GM21717 (cell line): ENCODE data around the gene PTPRF.
"Not testable (repeated sequence)": the region's sequence is repeated elsewhere in the genome, so short reads cannot be mapped to it uniquely, and the experiment has no call there.

Experiments used
- ATAC-seq: cut with Tn5 transposase; IDR thresholded peaks from one replicate; pipeline ENCODE4 v1.9.1; 2021; ENCODE audit warnings: mild to moderate bottlenecking, moderate library complexity; ENCODE audit not compliant: unreplicated experiment

PTPRF gene

DNA sequence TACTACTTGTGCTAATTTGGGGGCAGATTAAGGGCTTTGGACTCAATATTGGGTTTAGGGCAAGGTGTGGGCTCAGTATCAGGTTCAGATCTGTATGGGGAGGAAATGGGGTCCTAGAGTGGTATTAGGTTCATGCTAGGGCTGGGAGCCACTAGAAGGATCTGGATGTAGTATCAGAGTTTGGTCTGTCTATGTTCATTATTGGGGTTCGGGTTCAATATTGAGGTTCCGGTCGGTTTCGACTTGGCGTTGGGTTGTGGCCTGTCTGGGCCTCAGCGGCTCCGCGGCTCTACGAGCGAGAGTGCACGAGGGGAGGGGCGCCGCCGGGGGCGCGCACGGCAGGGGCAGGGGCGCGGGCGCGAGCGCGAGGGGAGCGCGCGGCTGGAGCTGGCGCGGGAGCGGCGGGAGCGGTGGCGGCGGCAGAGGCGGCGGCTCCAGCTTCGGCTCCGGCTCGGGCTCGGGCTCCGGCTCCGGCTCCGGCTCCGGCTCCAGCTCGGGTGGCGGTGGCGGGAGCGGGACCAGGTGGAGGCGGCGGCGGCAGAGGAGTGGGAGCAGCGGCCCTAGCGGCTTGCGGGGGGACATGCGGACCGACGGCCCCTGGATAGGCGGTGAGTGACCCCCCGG, at the start of gene PTPRF:
Gene PTPRF (plus strand): TSS at position 401 of the 624 bp plus-strand sequence. CDS start 14,193 bp downstream, outside the sequence.
- ATAC-seq, result no peak

DNA sequence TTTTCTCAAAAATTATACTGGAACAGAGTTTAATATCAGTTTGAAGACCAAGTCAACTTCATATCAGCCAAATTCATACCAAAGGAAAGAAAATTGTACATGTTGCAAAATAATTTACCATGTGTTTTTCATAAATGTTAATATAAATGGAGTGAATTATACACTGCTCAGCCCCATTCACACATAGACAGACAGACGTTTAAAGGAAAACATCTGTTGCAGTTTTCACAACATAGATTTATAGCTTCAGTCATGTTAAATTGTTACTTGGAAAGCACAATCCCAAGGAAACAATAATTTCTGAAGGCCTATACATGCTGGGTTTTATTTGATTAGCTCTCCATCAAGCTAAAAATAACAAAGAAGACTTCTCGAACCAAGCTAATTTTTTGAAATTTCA, 49.2 kb upstream of the PTPRF start:
- no peak for ATAC-seq

DNA sequence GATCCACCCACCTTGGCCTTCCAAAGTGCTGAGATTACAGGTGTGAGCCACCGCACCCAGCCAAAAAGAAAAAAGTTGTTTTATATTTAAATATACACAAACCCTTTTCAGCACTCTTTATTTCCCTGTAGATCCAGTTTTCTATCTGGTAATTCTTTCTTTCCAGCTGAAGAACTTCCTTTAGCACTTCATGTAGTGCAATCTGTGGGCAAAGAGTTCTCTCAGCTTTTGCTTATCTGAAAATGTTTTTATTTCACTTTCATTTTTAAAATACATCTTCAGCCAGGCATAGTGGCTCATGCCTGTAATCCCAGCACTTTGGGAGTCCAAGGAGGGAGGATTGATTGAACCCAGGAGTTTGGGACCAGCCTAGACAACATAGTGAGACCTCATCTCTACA, 48.5 kb upstream of the PTPRF start:
- no peak for ATAC-seq

DNA sequence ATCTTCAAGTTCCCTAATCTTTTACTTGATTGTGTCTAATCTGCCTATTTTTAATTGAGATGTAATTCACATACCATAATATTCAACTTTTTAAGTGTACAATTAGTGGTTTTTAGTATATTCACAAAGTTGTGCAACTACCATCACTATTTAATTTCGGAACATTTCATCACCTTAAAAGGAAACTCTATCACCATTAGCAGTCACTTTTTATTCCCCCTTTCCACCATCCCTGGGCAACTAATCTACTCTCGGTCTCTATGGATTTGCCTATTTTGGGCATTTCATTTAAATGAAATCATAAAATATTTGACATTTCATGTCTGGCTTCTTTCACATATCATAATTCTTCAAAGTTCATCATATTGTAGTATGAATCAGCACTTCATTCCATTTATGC, 46.3 kb upstream of the PTPRF start:
- ATAC-seq, result no peak

DNA sequence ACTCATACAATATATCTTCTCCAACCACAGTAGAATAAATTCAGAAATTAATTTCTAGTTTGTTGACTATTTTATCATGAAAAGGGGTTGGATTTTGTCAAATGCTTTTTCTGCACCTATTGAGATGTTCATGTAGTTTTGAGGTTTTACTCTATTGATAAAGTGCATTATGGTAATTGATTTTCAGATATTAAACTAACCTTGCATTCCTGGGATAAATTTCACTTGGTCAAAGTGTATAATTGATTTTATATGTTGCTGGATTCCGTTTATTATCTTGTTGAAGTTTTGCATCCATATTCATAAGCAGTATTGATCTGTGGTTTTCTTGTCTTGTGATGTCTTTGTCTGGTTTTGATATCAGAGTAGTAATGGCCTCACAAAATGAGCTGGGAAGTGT, 42.5 kb upstream of the PTPRF start:
- ATAC-seq, result no peak

DNA sequence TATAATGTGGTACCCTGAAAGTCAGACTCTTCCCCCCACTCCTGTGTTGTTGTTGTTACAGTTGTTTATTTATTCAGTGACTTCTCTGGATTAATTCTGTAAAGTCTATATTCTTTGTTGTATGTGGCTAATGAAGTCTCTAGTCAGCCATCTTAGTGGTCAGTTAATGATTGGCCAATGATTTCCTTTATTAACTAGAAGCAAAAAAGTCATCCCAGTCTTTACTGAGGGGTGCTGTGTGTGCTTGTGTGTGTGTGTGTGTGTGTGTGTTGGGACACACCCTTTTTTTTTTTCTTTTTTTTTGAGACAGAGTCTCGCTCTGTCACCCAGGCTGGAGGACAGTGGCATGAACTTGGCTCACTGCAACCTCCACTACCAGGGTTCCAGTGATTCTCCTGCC, 39.6 kb upstream of the PTPRF start:
- no peak for ATAC-seq

DNA sequence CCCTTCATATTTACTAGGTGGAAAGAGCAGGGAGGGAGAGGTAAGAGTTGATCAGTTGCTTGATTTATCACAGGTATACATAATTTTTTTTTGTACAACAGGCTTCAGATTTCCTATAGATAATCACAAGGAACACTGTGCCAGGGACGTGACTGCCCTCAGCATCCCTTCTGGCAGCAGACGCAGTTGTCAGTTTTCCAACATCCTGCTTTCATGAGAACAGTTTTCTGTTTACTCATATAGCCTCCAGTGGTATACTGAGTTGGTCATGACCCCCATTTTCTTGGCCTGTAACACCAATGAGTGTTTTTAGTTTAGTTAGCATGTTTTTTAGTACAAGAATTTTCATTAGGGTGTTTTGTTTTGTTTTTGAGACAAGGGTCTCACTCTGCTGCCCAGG, 37.9 kb upstream of the PTPRF start:
- ATAC-seq, result no peak

DNA sequence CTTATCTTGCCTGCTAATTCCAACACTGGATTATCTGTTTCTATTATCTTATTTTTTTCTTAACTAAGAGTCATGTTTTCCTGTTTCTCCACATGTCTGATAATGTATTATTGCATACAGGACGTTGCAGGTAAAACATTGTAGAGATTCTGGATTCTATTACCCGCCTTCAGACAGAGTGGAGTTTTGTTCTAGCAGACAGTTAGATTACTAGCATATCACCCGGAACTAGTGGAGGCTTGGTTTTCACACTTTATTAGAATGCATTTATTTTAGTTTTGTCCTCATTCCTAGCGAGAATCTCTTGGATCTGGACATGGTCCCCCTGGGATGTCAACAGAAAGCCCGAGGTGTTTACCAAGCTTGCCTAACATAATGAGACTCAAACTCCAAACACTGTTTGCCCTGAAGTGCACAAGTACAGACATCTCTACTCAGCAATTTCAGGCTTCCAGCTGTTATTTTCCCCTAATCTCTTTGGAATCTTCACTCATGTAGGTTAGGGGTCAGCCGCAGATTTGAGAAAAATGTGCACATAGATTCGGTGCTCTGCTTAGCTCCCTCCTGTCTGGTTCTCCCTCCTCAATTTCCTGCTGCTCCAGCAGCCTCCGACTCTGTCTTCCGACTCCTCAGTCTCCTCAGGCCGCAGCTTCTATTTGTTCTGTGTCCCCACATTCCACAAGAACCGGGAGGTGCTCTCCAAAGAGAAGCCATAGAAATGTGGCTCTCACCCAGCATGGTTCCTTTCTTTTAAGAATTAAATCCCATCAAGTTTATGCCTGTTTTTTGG, 36.8 kb upstream of the PTPRF start:
- ATAC-seq, result no peak

DNA sequence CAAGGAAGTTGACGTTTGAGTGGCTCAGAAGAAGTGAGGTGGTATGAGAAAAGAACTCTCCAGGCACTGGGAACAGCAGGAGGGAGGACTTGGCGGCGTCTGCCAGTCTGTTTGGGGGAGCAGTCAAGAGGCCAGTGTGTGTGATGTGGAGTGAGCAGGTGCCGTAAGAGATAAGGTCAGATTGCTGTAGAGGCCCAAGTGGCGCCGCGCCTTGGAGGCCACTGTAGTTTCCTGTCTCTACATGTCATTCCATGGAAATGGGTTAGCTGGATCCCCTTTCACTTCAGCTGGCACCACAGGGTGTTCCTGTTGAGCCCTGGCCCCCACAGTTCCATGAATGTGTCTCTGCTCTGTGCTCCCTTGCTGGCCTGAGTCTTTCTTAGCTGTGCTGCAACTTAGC, 35.5 kb upstream of the PTPRF start:
- no peak for ATAC-seq

DNA sequence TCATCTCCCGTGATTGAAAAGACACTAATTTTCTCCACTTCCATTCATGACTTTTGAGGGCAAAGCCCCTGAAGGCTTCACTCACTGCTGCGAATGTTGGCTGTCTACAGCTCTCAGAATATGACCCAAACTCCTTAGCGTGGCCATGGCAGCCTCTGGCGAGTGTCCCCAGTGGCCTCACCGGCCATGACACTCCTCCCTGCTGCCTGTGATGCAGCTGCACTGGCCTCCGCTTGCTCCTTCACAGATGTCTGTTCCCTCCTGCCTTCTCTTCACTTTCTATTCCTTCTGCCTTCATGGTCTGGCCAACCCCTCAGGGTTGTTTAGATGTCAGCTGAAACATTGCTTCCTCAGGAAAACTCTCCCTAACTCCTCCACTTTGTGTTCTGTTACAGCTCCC, 30.8 kb upstream of the PTPRF start:
- ATAC-seq, result no peak

DNA sequence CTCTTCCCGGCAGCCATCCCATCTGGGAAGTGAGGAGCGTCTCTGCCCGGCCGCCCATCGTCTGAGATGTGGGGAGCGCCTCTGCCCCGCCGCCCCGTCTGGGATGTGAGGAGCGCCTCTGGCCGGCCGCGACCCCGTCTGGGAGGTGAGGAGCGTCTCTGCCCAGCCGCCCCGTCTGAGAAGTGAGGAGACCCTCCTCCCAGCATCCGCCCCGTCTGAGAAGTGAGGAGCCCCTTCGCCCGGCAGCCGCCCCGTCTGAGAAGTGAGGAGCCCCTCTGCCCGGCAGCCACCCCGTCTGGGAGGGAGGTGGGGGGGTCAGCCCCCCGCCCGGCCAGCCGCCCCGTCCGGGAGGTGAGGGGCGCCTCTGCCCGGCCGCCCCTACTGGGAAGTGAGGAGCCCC, 28.9 kb upstream of the PTPRF start:
- ATAC-seq, result not testable (repeated sequence)

DNA sequence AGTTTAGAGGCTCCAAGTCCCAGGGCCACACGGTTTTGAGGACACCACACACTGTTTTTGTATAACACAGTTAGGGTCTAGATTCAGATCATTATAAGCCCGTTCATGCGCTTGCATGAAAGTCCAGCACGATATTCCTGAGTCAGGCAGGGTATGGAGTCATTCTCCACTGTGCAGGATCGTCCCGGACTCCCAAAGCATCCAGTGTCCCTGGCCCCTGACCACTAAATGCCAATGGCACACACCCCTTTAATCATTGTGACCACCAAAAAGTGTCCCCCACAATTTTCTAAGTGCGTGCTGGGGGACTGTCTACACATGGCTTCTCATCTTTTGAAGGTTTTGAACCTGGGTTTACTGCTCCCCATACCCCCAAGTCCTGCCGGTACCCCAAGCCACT, 27.1 kb upstream of the PTPRF start:
- ATAC-seq, result no peak

DNA sequence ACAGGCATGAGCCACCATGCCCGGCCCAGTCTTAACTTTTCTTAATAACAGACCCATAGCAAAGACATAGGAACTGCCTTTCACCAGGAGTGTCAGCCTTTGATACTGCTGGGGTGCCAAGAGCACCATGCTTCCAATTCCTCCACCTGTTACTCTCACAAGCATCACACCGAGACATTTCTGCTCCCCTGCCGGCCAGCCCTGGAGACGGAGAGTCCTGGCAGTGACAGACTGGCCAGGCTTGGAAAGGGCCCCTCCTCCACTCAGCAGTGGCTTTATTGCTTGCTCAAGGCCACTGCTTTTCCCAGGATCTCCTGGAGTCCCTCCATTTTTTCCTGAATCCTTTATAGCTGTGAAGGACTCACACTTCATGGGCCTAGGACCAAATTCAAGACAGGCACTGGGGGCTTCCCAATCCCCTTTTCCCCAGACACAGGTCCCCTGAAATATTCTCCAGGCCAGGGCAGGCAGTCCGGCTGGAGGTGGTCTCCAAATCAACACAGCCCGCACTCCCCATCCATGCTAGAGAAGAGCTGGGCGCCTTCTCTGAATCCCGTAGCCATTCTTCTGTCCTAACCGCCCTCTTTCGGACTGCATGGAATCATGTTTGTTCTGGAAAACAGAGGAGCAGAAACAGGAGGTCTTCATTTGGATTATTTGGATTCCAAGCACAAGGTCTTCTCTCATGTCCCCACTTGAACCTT, 25.5 kb upstream of the PTPRF start:
- no peak for ATAC-seq

DNA sequence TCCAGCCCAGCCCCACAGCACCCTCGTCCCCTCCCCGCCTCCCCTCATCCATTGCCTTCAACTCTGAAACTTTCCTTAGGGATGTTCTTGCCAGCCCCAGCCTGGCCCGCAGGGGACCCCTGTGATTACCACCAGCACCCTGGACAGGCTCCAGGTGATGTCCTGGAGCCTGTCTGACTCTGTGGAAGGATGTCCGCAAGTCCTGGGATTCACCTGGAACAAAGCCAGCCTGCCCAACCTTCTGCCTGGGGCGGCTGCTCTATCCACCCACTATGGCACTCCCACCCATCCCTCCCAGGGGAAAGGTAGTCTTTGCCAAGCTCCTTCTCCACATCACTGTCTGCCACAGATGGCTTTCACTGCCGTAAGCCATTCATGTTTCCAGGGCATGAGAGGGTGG, 24.4 kb upstream of the PTPRF start:
- ATAC-seq, result no peak

DNA sequence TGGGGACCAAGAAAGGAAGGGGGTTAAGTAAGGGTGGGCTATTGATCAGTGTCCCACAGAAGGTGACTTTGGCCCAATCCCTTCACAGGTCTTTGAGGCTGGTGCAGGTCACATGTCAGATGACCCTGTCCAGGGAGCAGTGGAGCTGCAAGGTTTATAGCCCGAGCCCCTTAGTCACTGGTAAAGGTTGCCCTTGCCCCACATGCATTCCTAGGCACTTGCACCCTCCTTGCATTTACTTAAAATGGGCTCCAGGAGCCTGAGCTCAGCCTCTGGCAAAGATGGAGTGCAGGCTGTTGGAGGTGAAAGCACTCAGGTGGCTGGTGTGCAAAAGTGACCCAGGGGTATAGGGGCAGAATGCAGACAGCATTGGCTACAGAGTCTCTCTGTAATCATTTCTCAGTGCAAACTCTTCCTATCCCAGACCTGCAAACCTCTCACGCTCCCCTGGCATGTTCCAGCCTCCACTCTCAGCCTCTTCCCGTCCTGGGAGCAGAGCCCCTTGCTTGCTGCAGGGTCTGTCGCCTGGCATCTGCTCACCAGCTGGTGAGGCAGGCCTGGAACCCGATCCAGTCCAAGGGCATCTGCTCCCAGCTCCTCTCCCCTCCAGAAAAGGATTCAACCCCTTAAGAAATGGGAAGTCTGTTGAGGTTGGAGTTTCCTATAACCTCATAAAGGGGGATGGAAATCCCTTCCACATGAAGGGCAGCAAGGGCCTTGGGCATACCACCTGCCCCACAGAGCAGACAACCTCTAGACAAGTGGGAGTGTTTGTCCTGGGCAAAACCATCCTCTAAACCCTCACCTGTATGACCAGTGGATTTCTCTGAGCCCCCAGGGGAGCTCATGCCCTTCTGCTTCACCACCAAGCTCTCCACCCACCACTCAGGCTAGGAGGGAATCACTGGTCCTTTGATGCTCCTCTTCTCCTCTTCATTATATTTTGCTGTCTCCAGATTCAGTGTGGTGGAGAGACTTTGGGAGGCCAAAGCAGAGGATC, 23.1 kb upstream of the PTPRF start:
- no peak for ATAC-seq

DNA sequence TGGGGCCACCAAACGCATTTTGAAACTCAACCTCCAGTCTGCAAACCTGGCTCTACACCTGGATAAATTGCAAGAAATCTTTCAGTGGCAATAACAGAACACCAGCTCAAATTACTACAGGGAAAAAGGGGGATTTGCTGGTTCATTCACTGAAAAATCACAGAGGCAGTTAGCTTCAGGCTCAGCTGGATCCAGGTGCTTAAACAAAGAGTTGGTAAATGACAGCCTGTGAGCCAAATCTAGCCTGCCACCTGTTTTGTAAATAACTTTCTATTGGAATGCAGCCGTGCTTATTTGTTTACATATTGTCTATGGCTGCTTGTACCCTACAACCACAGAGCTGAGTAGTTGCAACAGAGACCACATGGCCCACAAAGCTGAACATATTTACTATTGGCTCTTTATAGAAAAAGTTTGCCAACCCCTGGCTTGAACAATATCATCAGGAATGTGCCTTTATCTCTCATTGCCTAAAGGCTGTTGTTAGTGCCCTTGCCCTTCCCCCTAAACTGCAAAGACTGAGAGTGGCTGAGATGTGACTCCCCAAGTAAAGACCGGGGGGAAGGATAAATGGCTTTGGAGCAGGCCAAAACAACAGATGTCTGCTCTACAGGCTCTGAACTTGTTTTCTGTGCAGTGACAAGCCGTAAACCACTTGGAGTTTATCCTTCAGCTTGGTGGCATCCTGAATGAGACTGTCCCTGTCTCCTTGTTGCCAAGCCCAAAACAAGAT, 21.5 kb upstream of the PTPRF start:
- no peak for ATAC-seq

DNA sequence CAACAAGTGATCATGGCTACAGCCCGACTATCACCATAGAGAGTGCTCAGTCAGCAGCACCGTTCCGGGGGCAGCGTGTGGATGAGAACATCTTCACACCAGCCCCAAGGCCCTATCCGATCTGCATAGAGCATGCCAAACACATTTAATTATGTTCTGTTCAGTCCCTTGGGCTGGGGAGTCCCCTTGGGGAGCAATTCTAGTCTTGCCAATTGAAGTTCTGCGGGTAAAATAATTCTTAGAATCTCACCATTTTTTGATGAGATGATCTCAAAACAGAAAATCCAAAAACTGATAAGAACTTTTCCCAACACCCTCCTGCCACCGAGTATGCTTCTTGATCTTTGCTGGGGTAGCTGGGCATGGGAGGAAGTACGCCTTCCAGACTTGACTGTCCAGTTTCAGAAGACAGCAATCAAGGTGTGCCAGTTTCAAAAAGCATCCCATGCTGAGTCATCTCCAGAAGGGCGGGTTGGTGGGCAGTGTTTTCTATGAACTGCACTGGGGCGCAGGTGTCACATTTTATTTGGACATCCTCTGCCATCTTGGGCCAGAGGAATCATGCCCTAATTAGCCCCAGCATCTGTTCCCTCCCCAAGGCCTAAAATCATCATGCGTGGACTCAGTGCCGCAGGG, 20.8 kb upstream of the PTPRF start:
- no peak for ATAC-seq

DNA sequence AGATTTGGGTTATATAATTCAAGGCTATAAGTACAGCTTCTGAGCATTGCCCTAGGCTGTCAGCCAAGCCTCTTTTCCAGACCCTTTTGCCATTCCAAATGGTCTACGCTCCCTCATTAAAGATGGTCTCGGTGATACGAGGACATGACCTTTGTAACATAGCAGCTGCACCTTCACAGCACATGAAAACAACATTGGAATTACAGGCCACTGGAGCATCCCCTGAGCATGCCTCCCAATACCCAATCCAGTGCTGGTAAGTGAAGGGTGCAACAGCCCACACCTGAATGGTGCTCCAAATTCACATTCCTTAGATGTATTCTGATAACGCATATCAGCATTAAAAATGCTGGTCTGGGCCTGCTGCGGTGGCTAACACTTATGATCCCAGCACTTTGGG, 20.1 kb upstream of the PTPRF start:
- no peak for ATAC-seq

DNA sequence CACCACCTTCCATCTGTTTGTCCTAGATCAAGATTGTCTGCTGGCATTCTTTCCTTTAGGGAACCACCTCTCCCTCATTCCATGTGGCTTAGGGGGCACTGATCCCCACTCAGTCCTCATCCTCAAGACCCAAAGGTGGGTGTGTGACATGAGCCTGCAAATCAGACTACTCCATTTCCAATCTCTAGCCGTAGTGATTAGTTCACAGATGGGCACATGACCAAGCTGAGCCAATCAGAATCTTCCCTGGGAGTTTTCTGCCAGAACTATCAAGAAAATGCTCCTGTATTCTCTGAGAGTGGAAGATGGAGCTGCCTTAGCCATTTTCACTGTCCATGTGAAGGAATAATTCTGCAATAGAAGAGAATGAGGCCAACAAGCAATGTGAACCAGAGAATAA, 19.3 kb upstream of the PTPRF start:
- no peak for ATAC-seq

DNA sequence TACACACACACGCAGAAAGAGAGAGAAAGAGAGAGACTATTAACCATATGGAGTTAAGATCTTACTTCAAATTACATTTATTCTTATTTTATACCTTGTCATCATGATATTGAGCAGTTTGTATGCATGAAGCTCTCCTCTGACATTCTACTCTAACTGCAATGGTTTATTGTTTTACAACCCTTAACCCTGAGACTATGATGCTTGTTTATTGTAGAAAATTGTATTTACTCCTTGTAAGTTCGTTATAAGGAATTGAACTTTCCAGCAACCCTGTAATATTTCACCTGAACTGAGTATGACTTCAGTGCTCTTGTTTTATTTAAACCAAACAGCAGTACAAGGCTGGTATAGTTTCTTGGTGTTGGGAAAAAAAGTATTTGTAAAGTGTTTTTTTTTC, 18.6 kb upstream of the PTPRF start:
- ATAC-seq, result no peak
